Right lobe of liver (tissue), 6 donors: ENCODE data around the gene AAK1. TPM values are rescaled to one million over a fixed set of nuclear protein-coding genes. Genes with fewer than 3 reads are reported as not detected.

Experiments used
- ATAC-seq, 4 donors: fragments of 200-7000 bp; cut with Tn5 transposase; one replicate each; pipeline ENCODE4 v1.9.1; 2020; ENCODE audit warnings: mild to moderate bottlenecking in 4 of 4, moderate library complexity in 4 of 4
- DNase-seq, 3 donors: peaks; one replicate each; pipeline ENCODE4 v3.0.0-alpha.2; 2020
- H3K27ac ChIP-seq, 3 donors: fragments of 200-600 bp; one replicate each; pipeline ENCODE4 v1.8.0; 2022
- H3K27me3 ChIP-seq, 2 donors: fragments of 200-600 bp; one replicate each; pipeline ENCODE4 v1.8.0; 2022
- H3K36me3 ChIP-seq, 4 donors: fragments of 200-600 bp; sonication (generic) in 1 of 4; one replicate each; pipeline versions ENCODE4 v1.5.1 to v1.8.0; 2017 to 2022; ENCODE audit warnings: control low read depth in 1 of 4
- H3K4me1 ChIP-seq, 4 donors: fragments of 200-600 bp; sonication (generic) in 1 of 4; one replicate each; pipeline versions ENCODE4 v1.5.1 to v1.8.0; 2017 to 2022; ENCODE audit warnings: control low read depth in 1 of 4
- H3K4me3 ChIP-seq, 3 donors: fragments of 200-600 bp; one replicate each; pipeline ENCODE4 v1.8.0; 2022
- H3K9me3 ChIP-seq, 4 donors: fragments of 200-600 bp; sonication (generic) in 1 of 4; one replicate each; pipeline versions ENCODE4 v1.5.1 to v1.8.0; 2017 to 2022; ENCODE audit warnings: control low read depth in 1 of 4
- POLR2A ChIP-seq: fragments of 450-650 bp; IDR thresholded peaks from one replicate; pipeline ENCODE4 v1.6.1; 2017; ENCODE audit warnings: antibody characterized with exemption, mild to moderate bottlenecking
- WGBS: methylation state at CpG from one replicate; pipeline ENCODE4 v1.1.6; 2018; ENCODE audit warnings: low coverage, low lambda C conversion rate; ENCODE audit not compliant: insufficient coverage; ENCODE audit errors: missing lambda C conversion rate; 5-methylcytosine and 5-hydroxymethylcytosine counted together
- intact Hi-C, 2 donors: fragments of 100-400 bp; cut with DNase I; formaldehyde crosslinking; loops; one replicate each; pipeline versions ENCODE4 v1.11.2 to v1.14.1; 2022
- total RNA-seq, 6 experiments: library from RNA; depleted of rRNA in 2 of 6; stranded (reverse); fragments of >200 nt in 2 of 6; fragmentation: NEBNext Ultra II Directional in 3 of 6; extraction: Animal tissue kit (Norgen Biotek cat#: 25700) in 3 of 6; gene quantifications; one replicate each; pipeline versions ENCODE4 v1.1.0 to v1.2.4, GENCODE V29; 2016 to 2023
- TF ChIP-seq, protein P1 (sequence below), 4 donors: fragments of 200-600 bp in 3 of 4; fragments of 450-650 bp in 1 of 4; IDR thresholded peaks; one replicate each; pipeline versions ENCODE4 v1.5.1 to v1.8.0; 2016 to 2022; ENCODE audit warnings: antibody characterized with exemption in 4 of 4, mild to moderate bottlenecking in 2 of 4
- donor health status: DM: no; HTN: yes; CAD: no.
- donor health status: DM: no; HTN: no; CAD: no.
- donor health status: DM: no; HTN: no; CAD: no.
- donor health status: DM: no; HTN: yes; CAD: no.
- donor health status: DM: no; HTN: yes; CAD: no.

Gene AAK1
- total RNA-seq, 6 experiments from 2014 or later = 12.7 to 30.5 (median 20.5) TPM

DNA sequence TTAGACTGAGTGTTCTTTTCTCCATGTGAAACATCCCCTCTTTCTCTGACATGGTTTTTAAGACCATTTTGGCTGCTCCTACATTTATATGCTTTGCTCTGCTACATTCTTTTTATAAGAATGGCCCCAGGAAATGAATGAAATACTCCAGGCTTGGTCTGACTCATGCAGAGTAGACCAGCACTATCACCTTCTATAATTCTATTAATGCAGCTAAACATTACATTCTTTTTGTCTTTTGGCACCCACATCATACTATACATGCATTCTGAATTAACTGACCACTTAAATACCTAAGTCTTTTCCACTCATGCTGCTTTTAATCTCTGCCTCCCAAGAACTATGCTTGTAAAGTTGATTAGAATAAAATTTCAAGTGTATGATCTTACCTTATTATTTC lies 94.1 kb downstream of the AAK1 start:
- intact Hi-C loops = no loop called here
- Histone ChIP-seq H3K9me3 (no peaks in the 10 kb centered on the region), H3K27me3 (no peaks in the 10 kb centered on the region), H3K4me3 (no peak overlapping the region), H3K36me3 (no peaks in the 10 kb centered on the region), H3K4me1 (no peaks in the 10 kb centered on the region), H3K27ac (no peak overlapping the region)
- no peak for ATAC-seq
- TF ChIP-seq POLR2A = no peak
- TF ChIP-seq, protein P1, sequence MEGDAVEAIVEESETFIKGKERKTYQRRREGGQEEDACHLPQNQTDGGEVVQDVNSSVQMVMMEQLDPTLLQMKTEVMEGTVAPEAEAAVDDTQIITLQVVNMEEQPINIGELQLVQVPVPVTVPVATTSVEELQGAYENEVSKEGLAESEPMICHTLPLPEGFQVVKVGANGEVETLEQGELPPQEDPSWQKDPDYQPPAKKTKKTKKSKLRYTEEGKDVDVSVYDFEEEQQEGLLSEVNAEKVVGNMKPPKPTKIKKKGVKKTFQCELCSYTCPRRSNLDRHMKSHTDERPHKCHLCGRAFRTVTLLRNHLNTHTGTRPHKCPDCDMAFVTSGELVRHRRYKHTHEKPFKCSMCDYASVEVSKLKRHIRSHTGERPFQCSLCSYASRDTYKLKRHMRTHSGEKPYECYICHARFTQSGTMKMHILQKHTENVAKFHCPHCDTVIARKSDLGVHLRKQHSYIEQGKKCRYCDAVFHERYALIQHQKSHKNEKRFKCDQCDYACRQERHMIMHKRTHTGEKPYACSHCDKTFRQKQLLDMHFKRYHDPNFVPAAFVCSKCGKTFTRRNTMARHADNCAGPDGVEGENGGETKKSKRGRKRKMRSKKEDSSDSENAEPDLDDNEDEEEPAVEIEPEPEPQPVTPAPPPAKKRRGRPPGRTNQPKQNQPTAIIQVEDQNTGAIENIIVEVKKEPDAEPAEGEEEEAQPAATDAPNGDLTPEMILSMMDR (IDR thresholded peaks at IDR 0.05) = no peak
- DNase-seq = no peak

DNA sequence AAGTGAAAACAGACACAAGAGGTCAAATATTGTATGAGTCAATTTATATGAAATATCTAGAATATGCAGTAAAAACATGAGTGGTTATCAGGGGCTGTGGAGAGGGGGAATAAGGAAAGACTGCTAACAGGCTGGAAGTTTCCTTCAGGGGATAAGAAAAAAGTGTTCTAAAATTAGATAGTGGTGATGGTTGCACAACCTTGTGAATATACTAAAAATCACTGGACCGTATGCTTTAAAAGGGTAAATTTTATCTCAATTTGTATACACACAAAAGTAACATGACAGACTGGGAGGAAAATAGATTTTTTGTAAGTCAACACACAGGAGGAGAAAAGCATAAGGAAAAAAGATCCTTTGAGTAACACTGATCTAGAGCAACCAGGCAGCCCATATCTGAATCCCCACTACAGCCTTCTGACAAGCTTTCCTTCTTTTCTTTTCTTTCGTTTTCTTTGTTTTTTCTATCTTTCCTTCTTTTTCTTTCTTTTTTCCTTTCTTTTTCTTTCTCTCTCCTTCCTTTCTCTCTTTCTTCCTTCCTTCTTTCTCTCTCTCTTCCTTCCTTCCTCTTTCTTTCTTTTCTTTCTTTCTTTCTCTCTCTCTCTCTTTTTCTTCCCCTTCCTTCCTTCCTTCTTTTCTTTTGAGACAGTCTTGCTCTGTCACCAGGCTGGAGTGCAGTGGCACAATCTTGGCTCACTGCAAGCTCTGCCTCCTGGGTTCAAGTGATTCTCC lies 95.4 kb downstream of the AAK1 start:
- WGBS = 70% methylated on average over 2 of the region's 2 CpGs
- H3K27ac ChIP-seq = no peak overlapping the region
- no peaks in the 10 kb centered on the region for H3K36me3 ChIP-seq
- no peaks in the 10 kb centered on the region for H3K27me3 ChIP-seq
- intact Hi-C loops = no loop called here
- TF ChIP-seq POLR2A = no peak
- TF ChIP-seq, protein P1 (IDR thresholded peaks at IDR 0.05) = no peak
- no peaks in the 10 kb centered on the region for H3K9me3 ChIP-seq
- no peak for ATAC-seq
- DNase-seq = no peak
- no peak overlapping the region for H3K4me3 ChIP-seq
- no peaks in the 10 kb centered on the region for H3K4me1 ChIP-seq

DNA sequence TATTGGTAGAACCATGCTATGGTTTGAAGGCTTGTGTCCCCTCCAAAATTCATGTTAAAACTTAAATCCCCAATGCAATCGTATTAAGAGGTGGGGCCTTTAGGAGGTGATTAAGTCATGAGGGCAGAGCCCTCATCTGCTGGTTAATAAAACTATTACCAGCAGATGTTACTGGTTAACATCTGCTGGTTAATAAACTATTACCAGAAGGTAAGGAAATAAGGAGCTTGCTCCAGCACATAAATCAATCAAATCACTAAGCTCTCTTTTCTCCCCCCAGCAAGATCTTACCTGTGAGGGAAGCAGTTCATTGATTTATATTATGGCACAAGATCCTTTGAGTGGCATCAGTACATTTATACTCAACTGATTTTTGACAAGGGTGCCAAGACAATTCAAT lies 96.9 kb downstream of the AAK1 start:
- TF ChIP-seq POLR2A = no peak
- TF ChIP-seq, protein P1 (IDR thresholded peaks at IDR 0.05) = no peak
- H3K27me3 ChIP-seq = no peaks in the 10 kb centered on the region
- ATAC-seq (no peak), DNase-seq (no peak)
- H3K36me3 ChIP-seq = peaks cover 0 to 10% (median 0%) of the 10 kb centered on the region in 4 donors
- no peak overlapping the region for H3K4me3 ChIP-seq
- H3K4me1 ChIP-seq = no peaks in the 10 kb centered on the region
- H3K9me3 ChIP-seq = no peaks in the 10 kb centered on the region
- intact Hi-C loops = no loop called here
- no peak overlapping the region for H3K27ac ChIP-seq
- WGBS = 88% methylated on average over 1 of the region's 1 CpG

DNA sequence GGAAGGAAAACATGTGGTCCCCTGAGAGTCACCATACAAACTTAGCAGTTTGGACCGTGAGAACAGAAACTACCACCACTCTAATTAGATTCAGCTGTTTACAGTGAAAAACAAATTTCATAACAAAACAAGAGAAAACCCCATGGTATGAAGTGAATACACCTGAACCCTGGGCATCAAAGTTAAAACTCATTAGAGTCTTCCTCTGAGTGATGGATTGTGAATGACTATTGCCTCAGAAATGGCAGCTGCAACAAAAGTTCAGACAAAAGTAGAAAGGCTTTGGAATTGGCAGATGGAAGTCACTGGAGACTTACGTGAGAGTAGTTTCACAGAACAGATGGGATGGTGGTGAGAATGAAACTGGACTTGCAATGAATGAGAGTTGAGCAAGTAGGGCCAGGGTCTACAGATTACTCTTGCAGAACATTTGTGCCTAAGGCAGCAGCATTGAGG lies 98.0 kb downstream of the AAK1 start:
- WGBS = 89% methylated on average over 2 of the region's 2 CpGs

More for the DNA sequence above, 98.0 kb downstream of the AAK1 start:
- no peak overlapping the region for H3K4me3 ChIP-seq
- no peak for ATAC-seq
- H3K4me1 ChIP-seq = no peaks in the 10 kb centered on the region
- DNase-seq = no peak
- no peak overlapping the region for H3K27ac ChIP-seq
- intact Hi-C loops = no loop called here
- peaks cover 0 to 11% (median 0%) of the 10 kb centered on the region in 4 donors for H3K36me3 ChIP-seq
- TF ChIP-seq, protein P1 (IDR thresholded peaks at IDR 0.05) = no peak
- no peak for TF ChIP-seq POLR2A
- no peaks in the 10 kb centered on the region for H3K9me3 ChIP-seq
- H3K27me3 ChIP-seq = no peaks in the 10 kb centered on the region
